ENCODE results near the gene PKP4. TPM values are rescaled to one million over a fixed set of nuclear protein-coding genes. Genes with fewer than 3 reads are reported as not detected.
"Not testable (repeated sequence)": the region's sequence is repeated elsewhere in the genome, so short reads cannot be mapped to it uniquely, and the experiment has no call there.

The PKP4 gene
- total RNA-seq, 2 experiments from 2014 or later: 39.2 to 58.4 TPM

DNA sequence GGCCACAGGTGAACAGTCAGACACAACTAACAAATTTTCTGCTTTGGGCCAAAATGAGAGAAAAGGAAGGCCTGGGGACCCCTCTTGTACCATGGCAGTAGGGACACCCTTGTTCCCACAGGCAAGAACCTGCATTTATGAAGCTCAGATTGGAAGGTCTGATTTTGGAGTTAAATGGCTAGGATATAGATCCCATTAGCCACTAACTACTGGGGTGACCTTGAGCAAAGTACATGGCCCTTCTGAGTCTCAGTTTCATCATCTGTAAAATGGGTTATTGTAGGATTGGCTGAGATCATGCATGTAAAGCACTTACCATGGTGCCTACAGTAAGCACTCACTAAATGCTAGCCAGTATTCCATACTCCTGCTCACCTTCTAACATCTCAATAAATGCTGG is 236.7 kb downstream of the PKP4 start:
- CTCF ChIA-PET: no interaction called here
- H3K27me3 Mint-ChIP-seq: peaks cover 3% of the 10 kb centered on the region
- DNase-seq: no peak
- H3K36me3 Mint-ChIP-seq (ENCODE audit: low read depth): no peaks in the 10 kb centered on the region
- ATAC-seq: no peak
- POLR2A ChIA-PET: no interaction called here
- no peak overlapping the region for H3K4me3 Mint-ChIP-seq
- H3K27ac Mint-ChIP-seq: no peak overlapping the region
- intact Hi-C loops (cut with DNase I, micrococcal nuclease): no loop called here
- H3K9me3 Mint-ChIP-seq (ENCODE audit: low read depth): peaks cover 7% of the 10 kb centered on the region
- H3K4me1 Mint-ChIP-seq: no peaks in the 10 kb centered on the region

DNA sequence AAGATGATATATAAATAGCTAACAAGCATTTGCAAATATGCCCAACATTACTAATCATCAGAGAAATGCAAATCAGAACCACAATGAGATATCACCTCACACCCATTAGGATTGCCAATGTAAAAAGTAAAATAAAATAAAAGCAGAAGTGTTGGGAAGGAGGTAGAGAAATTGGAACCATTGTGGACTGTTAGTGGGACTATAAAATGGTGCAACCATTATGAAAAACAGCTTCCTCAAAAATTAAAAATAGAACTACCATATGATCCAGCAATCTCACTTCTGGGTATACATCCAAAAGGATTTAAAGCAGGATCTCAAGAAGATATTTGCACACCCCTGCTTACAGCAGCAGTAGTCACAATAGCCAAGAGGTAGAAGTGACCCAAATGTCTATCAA is 238.6 kb downstream of the PKP4 start:
- no peak for DNase-seq
- peaks cover 7% of the 10 kb centered on the region for H3K9me3 Mint-ChIP-seq (ENCODE audit: low read depth)
- no peak for ATAC-seq
- intact Hi-C loops (cut with DNase I, micrococcal nuclease): no loop called here
- no peak overlapping the region for H3K27ac Mint-ChIP-seq
- no peaks in the 10 kb centered on the region for H3K36me3 Mint-ChIP-seq (ENCODE audit: low read depth)
- no peaks in the 10 kb centered on the region for H3K4me1 Mint-ChIP-seq
- H3K4me3 Mint-ChIP-seq: no peak overlapping the region
- H3K27me3 Mint-ChIP-seq: no peaks in the 10 kb centered on the region
- ChIA-PET CTCF (no interaction called here), POLR2A (no interaction called here)

DNA sequence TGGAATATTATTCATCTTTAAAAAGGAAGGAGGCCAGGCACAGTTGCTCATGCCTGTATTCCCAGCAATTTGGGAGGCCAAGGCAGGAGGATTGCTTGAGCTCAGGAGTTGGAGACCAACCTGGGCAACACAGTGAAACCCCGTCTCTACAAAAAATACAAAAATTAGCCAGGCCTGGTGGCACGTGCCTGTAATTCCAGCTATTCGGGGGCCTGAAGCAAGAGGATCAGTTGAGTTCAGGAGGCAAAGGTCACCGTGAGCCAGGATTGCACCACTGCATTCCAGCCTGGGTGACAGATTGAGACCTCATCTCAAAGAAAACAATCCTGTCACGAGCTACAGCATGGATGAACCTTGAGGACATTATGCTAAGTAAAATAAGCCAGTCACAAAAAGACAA is 239.0 kb downstream of the PKP4 start:
- CTCF ChIA-PET; DNase-seq; H3K27me3 Mint-ChIP-seq; intact Hi-C loops (cut with DNase I, micrococcal nuclease); H3K4me3 Mint-ChIP-seq; H3K27ac Mint-ChIP-seq; H3K9me3 Mint-ChIP-seq (ENCODE audit: low read depth); POLR2A ChIA-PET; H3K36me3 Mint-ChIP-seq (ENCODE audit: low read depth); H3K4me1 Mint-ChIP-seq; ATAC-seq: not testable (repeated sequence)

DNA sequence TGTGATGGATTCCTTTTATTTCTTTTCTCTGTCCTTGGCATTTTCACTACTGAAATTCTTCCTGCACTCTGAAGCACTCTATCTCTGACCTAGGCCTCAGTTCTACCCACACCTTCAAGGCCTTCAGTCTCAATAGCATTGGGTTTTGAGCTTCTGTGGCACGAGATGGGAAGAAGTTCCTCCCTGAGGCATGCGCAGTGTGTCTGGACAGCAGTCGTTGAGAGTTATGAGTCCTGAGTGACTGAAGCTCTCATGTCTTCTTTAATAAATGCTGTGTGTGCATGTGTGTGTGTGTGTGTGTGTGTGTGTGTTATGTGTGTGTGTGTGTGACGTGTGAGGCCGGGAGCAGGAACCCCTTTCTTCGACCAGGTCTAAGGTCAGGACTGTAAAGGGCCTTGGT is 242.6 kb downstream of the PKP4 start:
- Mint-ChIP-seq H3K4me3 (no peak overlapping the region), H3K36me3 (ENCODE audit: low read depth) (no peaks in the 10 kb centered on the region), H3K4me1 (no peaks in the 10 kb centered on the region), H3K27ac (no peak overlapping the region), H3K9me3 (ENCODE audit: low read depth) (peaks cover 7% of the 10 kb centered on the region), H3K27me3 (peaks cover 3% of the 10 kb centered on the region)
- DNase-seq (no peak), ATAC-seq (no peak)
- POLR2A ChIA-PET: no interaction called here
- intact Hi-C loops (cut with DNase I, micrococcal nuclease): no loop called here
- CTCF ChIA-PET: interaction anchor here (1.1 kb wide), 1 partner anchor 453 kb away, joined by 3 read pairs; no protein-coding TSS in a partner anchor

DNA sequence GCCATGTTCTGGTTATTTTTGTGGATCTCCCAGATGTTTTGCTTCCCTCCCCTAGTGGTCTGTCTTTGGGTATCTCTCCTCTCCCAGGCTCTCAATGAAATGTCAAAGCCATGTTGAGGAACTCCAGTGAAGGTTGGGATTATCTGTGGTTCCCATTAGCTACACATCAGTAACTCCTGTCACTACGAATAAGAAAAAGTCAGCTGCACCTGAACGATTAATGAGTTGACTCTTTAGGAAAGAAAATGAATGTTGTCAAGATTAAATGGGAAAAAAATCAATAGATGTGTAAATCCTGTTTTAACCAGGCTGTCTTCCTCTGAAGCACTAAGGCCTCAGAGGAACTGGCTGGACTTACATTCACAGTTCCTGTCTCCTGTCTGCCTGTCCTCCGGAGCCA is 244.3 kb downstream of the PKP4 start:
- no peak for ATAC-seq
- Mint-ChIP-seq H3K27ac (no peak overlapping the region), H3K4me1 (no peaks in the 10 kb centered on the region), H3K4me3 (no peak overlapping the region), H3K36me3 (ENCODE audit: low read depth) (no peaks in the 10 kb centered on the region), H3K9me3 (ENCODE audit: low read depth) (peaks cover 7% of the 10 kb centered on the region), H3K27me3 (peaks cover 3% of the 10 kb centered on the region)
- ChIA-PET POLR2A (no interaction called here), CTCF (interaction anchor here (1.3 kb wide), 1 partner anchor 10 kb away, joined by 3 read pairs; no protein-coding TSS in a partner anchor)
- DNase-seq: no peak
- intact Hi-C loops (cut with DNase I, micrococcal nuclease): no loop called here

DNA sequence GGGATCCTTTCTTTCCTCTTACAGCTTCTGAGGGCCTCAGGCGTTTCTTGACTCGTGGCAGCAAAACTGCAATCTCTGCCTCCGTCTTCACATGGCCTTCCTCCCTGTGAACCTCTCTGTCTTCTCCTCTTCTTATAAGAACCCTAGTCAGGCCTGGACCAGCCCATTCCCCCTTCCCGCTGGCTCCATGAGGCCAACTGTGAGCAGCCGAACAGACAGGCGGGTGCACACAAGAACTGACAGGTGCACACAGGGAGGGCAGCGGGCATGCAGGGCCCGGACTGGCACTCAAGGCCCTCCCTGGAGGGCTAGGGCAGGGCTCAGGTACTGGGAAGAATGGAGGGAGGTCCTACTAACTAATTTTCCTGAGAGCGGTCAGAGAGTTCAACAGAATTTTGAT is 246.0 kb downstream of the PKP4 start:
- ATAC-seq (no peak), DNase-seq (no peak)
- Mint-ChIP-seq H3K4me1 (no peaks in the 10 kb centered on the region), H3K36me3 (ENCODE audit: low read depth) (no peaks in the 10 kb centered on the region), H3K9me3 (ENCODE audit: low read depth) (no peaks in the 10 kb centered on the region), H3K27ac (no peak overlapping the region), H3K27me3 (peaks cover 3% of the 10 kb centered on the region), H3K4me3 (no peak overlapping the region)
- ChIA-PET CTCF (interaction anchor here (0.7 kb wide), 1 partner anchor 40 kb away, joined by 4 read pairs; no protein-coding TSS in a partner anchor), POLR2A (no interaction called here)
- intact Hi-C loops (cut with DNase I, micrococcal nuclease): no loop called here

DNA sequence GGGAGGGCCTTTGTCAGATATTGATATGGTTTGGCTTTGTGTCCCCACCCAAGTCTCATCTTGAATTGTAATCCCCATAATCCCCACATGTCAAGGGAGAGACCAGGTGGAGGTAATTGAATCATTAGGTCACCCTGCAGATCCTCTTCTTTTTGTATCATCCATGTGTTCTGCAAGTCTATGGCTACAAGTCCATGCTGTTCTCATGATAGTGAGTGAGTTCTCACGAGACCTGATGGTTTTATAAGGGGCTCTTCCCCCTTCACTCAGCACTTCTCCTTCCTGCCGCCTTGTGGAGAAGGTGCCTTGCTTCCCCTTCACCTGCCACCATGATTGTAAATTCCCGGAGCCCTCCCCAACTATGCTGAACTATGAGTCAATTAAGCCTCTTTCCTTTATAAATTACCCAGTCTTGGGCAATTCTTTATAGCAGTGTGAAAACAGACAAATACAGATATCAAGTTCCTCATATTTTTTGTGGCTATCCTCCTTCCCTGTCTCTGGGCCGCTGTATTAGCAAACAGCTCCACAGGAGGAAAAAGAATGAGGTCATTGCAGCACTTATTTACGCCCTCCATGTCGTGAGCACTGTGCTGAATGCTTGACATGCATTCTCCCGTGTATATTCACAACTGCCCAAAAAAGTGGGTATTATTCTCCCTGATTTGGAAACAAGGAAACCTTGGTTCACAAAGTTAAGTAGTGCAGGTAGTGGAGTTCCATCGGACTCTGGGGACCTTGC is 248.1 kb downstream of the PKP4 start:
- CTCF ChIA-PET; H3K4me1 Mint-ChIP-seq; POLR2A ChIA-PET; H3K27me3 Mint-ChIP-seq; DNase-seq; ATAC-seq; H3K27ac Mint-ChIP-seq; H3K36me3 Mint-ChIP-seq (ENCODE audit: low read depth); H3K4me3 Mint-ChIP-seq; intact Hi-C loops (cut with DNase I, micrococcal nuclease); H3K9me3 Mint-ChIP-seq (ENCODE audit: low read depth): not testable (repeated sequence)

DNA sequence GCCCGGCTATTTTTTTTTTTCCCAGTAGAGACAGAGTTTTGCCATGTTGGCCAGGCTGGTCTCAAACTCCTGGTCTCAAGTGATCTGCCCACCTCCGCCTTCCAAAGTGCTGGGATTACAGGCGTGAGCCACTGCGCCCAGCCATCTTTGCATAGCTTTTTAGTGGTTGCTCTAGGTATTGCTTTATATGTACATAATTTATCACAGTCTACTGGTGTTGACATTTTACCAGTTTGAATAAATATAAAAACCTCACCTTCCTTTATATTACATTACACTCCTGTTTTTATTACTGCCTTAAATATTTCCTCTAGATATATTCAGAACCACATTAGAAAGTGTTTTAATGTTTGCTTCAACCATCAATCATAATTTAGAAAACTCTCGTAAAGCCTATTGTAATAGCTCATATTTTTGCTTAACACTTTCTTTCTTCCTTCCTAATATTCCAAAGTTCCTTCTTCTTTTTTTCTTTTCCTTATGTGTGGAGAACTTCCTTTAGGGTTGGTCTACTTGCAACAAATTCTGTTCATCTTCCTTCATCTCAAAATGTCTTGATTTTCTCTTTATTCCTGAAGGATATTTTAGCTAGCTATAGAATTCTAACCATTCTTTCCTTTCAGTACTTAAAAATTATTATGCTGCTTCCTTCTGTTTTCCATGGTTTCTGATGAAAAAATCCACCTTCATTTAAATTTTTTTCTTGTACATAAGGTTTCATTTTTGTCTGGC is 256.2 kb downstream of the PKP4 start:
- Mint-ChIP-seq H3K4me3 (no peak overlapping the region), H3K36me3 (ENCODE audit: low read depth) (peaks cover 1% of the 10 kb centered on the region), H3K27me3 (peaks cover 13% of the 10 kb centered on the region), H3K9me3 (ENCODE audit: low read depth) (peaks cover 11% of the 10 kb centered on the region), H3K4me1 (no peaks in the 10 kb centered on the region), H3K27ac (no peak overlapping the region)
- intact Hi-C loops (cut with DNase I, micrococcal nuclease): no loop called here
- ChIA-PET CTCF (interaction anchor here (1.6 kb wide), 1 partner anchor 43 kb away, joined by 5 read pairs; no protein-coding TSS in a partner anchor), POLR2A (interaction anchor here (0.6 kb wide), 1 partner anchor 55 kb away, joined by 4 read pairs; no protein-coding TSS in a partner anchor)
- no peak for DNase-seq
- no peak for ATAC-seq

DNA sequence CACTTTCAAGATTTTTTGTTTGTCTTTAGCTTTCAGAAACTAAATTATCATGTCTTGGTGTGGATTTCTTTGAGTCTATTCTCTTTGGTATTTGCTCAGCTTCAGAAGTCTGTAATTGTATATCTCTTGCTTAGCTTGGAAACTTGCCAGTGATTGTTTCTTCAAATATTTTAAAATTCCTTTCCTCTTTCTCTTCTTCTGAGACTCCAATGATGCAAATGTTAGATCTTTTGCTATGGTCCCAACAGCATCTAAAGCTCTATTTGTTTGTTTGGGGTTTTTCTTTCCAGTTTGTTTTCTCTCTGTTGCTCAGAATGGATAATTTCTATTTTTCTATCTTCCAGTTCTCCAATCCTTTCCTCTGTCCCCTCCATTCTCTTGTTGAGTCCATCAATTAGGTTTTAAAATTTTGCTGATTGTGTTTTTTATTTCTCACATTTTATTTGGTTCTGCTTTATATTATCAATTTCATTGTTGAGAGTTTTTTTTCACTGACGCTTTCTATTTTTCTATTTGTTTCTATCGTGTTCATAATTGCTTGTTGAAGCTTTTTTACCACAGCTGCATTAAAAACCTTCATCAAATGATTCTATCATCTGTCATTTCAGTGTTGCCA is 256.9 kb downstream of the PKP4 start:
- peaks cover 1% of the 10 kb centered on the region for H3K36me3 Mint-ChIP-seq (ENCODE audit: low read depth)
- H3K4me1 Mint-ChIP-seq: no peaks in the 10 kb centered on the region
- H3K4me3 Mint-ChIP-seq: no peak overlapping the region
- ChIA-PET POLR2A (no interaction called here), CTCF (interaction anchor here (1.6 kb wide), 1 partner anchor 42 kb away, joined by 5 read pairs; no protein-coding TSS in a partner anchor)
- peaks cover 13% of the 10 kb centered on the region for H3K27me3 Mint-ChIP-seq
- intact Hi-C loops (cut with DNase I, micrococcal nuclease): no loop called here
- no peak for ATAC-seq
- no peak for DNase-seq
- H3K27ac Mint-ChIP-seq: no peak overlapping the region
- H3K9me3 Mint-ChIP-seq (ENCODE audit: low read depth): peaks cover 11% of the 10 kb centered on the region

DNA sequence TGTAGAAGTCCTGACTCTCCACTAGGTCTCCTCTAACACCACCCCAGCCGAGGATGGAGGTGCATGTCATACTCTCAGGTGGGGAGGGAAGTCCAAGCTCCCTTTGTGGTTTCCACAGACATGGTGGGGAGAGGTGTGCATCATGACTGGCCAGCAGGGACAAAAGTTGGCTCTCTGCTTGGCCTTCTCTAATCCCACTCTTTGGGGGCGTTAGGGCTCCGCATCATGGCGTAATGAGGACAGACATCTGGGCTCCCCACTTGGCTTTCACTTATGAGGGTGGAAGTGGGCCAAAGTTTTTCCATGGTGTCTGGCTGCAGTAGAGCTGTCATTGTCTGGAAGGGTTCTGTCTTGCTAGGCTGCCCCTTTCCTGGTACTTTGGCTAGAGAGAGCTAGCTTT is 257.7 kb downstream of the PKP4 start:
- H3K4me1 Mint-ChIP-seq: no peaks in the 10 kb centered on the region
- DNase-seq (no peak), ATAC-seq (no peak)
- H3K4me3 Mint-ChIP-seq: no peak overlapping the region
- intact Hi-C loops (cut with DNase I, micrococcal nuclease): no loop called here
- CTCF ChIA-PET: interaction anchor here (1.2 to 1.6 kb wide), 2 partner anchors 14 to 41 kb away, joined by 3 to 5 read pairs; no protein-coding TSS in a partner anchor
- H3K9me3 Mint-ChIP-seq (ENCODE audit: low read depth): peaks cover 11% of the 10 kb centered on the region
- peaks cover 1% of the 10 kb centered on the region for H3K36me3 Mint-ChIP-seq (ENCODE audit: low read depth)
- peaks cover 13% of the 10 kb centered on the region for H3K27me3 Mint-ChIP-seq
- POLR2A ChIA-PET: no interaction called here
- no peak overlapping the region for H3K27ac Mint-ChIP-seq

DNA sequence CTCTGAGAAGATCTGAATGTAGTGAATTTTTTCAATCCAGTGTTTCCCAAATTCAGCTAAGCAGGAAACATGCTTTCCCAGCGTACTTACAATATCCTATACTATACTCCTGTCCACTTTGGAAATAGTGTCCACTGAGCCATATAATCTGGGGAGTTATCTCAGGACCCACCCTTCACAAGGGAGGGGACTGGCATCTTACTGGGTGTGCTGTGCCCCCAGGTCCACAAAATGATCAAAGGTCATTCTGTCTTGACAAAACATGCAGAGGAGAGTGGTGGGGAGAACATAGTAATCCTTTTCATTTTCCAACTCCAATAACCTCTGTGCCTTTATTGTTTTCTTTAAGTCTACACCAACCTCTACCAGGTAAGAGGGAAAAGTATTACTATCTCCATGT is 258.6 kb downstream of the PKP4 start:
- H3K9me3 Mint-ChIP-seq (ENCODE audit: low read depth): peaks cover 11% of the 10 kb centered on the region
- H3K36me3 Mint-ChIP-seq (ENCODE audit: low read depth): peaks cover 1% of the 10 kb centered on the region
- ATAC-seq (no peak), DNase-seq (no peak)
- peaks cover 13% of the 10 kb centered on the region for H3K27me3 Mint-ChIP-seq
- intact Hi-C loops (cut with DNase I, micrococcal nuclease): no loop called here
- CTCF ChIA-PET: interaction anchor here (0.6 to 1.2 kb wide), 2 partner anchors 13 to 1048 kb away, joined by 3 read pairs; no protein-coding TSS in a partner anchor
- H3K4me1 Mint-ChIP-seq: no peaks in the 10 kb centered on the region
- no peak overlapping the region for H3K27ac Mint-ChIP-seq
- POLR2A ChIA-PET: no interaction called here
- H3K4me3 Mint-ChIP-seq: no peak overlapping the region
